ENCODE results near the gene ACAD8. TPM values are rescaled to one million over a fixed set of nuclear protein-coding genes. Genes with fewer than 3 reads are reported as not detected.
A peak's percentile ranks its signal among the peaks of the same experiment; 100 is the strongest.

ACAD8 gene
- total RNA-seq, 4 donors from 2014 or later, result 18.3 to 25.0 (median 21.1) TPM

GRCh38 chr11:134244593-134244992, 8.8 kb upstream of the ACAD8 start:
- 55% methylated on average over 6 of the region's 7 CpGs for WGBS
- Histone ChIP-seq H3K27me3 (no peaks in the 10 kb centered on the region), H3K4me3 (no peak overlapping the region), H3K9me3 (no peaks in the 10 kb centered on the region), H3K4me1 (no peaks in the 10 kb centered on the region), H3K36me3 (peaks cover 56 to 100% (median 99%) of the 10 kb centered on the region in 4 donors), H3K27ac (replicated peaks in 1 of 4) (no peak overlapping the region)
- intact Hi-C loops (cut with DNase I), result no loop called here
- TF ChIP-seq CTCF (IDR thresholded peaks at IDR 0.05) (peak in 2 of 3 experiments; percentile 24 to 47), EP300 (IDR thresholded peaks at IDR 0.05) (no peak)
- DNase-seq (ENCODE audit: extremely low spot score), result no peak

DNA sequence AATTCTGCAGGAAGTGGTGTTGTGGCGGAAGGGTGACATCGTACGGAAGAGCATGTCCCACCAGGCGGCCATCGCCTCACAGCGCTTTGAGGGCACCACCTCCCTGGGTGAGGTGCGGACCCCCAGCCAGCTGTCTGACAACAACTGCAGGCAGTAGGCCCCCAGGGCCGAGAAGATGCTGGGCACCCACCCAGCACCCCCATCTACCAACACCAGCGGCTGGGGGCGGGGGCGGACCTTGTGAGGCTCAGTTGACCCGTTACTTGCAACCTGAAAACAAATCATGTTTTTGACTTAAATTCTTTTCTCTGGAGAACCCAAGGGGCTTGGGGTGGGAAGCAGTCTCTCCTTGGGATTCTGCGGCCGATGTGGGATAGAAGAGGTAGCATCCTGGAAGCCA, 7.9 kb upstream of the ACAD8 start:
- no peaks in the 10 kb centered on the region for H3K4me1 ChIP-seq
- no peaks in the 10 kb centered on the region for H3K9me3 ChIP-seq
- 92% methylated on average over 9 of the region's 14 CpGs for WGBS
- intact Hi-C loops (cut with DNase I), result no loop called here
- no peaks in the 10 kb centered on the region for H3K27me3 ChIP-seq
- H3K27ac ChIP-seq (replicated peaks in 1 of 4), result no peak overlapping the region
- H3K4me3 ChIP-seq, result no peak overlapping the region
- TF ChIP-seq EP300 (IDR thresholded peaks at IDR 0.05) (no peak), CTCF (IDR thresholded peaks at IDR 0.05) (no peak), POLR2AphosphoS5 (IDR thresholded peaks at IDR 0.05) (no peak), POLR2A (IDR thresholded peaks at IDR 0.05; ENCODE audit: low read depth) (no peak)
- no peak for DNase-seq (ENCODE audit: extremely low spot score)
- peaks cover 59 to 100% (median 99%) of the 10 kb centered on the region in 4 donors for H3K36me3 ChIP-seq

- Histone ChIP-seq H3K4me3 (no peak overlapping the region), H3K4me1 (peaks cover 0 to under 1% (median under 1%) of the 10 kb centered on the region in 4 donors), H3K27ac (replicated peaks in 1 of 4) (no peak overlapping the region), H3K27me3 (no peaks in the 10 kb centered on the region), H3K9me3 (no peaks in the 10 kb centered on the region), H3K36me3 (peaks cover 57 to 100% (median 100%) of the 10 kb centered on the region in 4 donors)
- no peak for TF ChIP-seq POLR2A (IDR thresholded peaks at IDR 0.05; ENCODE audit: low read depth)
- no peak for TF ChIP-seq POLR2AphosphoS5 (IDR thresholded peaks at IDR 0.05)
- TF ChIP-seq EP300 (IDR thresholded peaks at IDR 0.05), result no peak
- TF ChIP-seq CTCF (IDR thresholded peaks at IDR 0.05), result no peak
- 91% methylated on average over 11 of the region's 11 CpGs for WGBS
- DNase-seq (ENCODE audit: extremely low spot score), result no peak
- intact Hi-C loops (cut with DNase I), result no loop called here
Observed at GRCh38 chr11:134246100-134246499, 7.3 kb upstream of the ACAD8 start.

- H3K36me3 ChIP-seq, result peaks cover 55 to 98% (median 94%) of the 10 kb centered on the region in 4 donors
- H3K27me3 ChIP-seq, result no peaks in the 10 kb centered on the region
- peaks cover 0 to 6% (median 5%) of the 10 kb centered on the region in 4 donors for H3K4me1 ChIP-seq
- no peak for DNase-seq (ENCODE audit: extremely low spot score)
- intact Hi-C loops (cut with DNase I), result no loop called here
- TF ChIP-seq POLR2A (IDR thresholded peaks at IDR 0.05; ENCODE audit: low read depth) (no peak), POLR2AphosphoS5 (IDR thresholded peaks at IDR 0.05) (no peak), EP300 (IDR thresholded peaks at IDR 0.05) (no peak), CTCF (IDR thresholded peaks at IDR 0.05) (no peak)
- H3K4me3 ChIP-seq, result no peak overlapping the region
- WGBS, result 76% methylated on average over 4 of the region's 4 CpGs
- no peaks in the 10 kb centered on the region for H3K9me3 ChIP-seq
- no peak overlapping the region for H3K27ac ChIP-seq (replicated peaks in 1 of 4)
Observed at GRCh38 chr11:134246678-134247077, 6.7 kb upstream of the ACAD8 start.

- Histone ChIP-seq H3K9me3 (no peaks in the 10 kb centered on the region), H3K4me1 (peaks cover 5 to 18% (median 17%) of the 10 kb centered on the region in 4 donors), H3K4me3 (no peak overlapping the region), H3K36me3 (peaks cover 36 to 75% (median 71%) of the 10 kb centered on the region in 4 donors), H3K27ac (replicated peaks in 1 of 4) (no peak overlapping the region), H3K27me3 (no peaks in the 10 kb centered on the region)
- WGBS, result 62% methylated on average over 7 of the region's 7 CpGs
- TF ChIP-seq POLR2AphosphoS5 (IDR thresholded peaks at IDR 0.05), result no peak
- DNase-seq (ENCODE audit: extremely low spot score), result no peak
- intact Hi-C loops (cut with DNase I), result no loop called here
Observed at GRCh38 chr11:134248910-134249480, 4.4 kb upstream of the ACAD8 start.
